HTR-8/SVneo (cell line): ENCODE data around the gene CD80.
"Not testable (repeated sequence)": the region's sequence is repeated elsewhere in the genome, so short reads cannot be mapped to it uniquely, and the experiment has no call there.

Experiments used
- DNase-seq: peaks from one replicate; pipeline ENCODE4 v3.0.0; 2011; ENCODE audit warnings: low spot score, mixed read lengths; ENCODE audit not compliant: insufficient read length
- FAIRE-seq: peaks from 2 replicates; lab custom pipeline; 2011; peaks lifted over from hg19 to GRCh38; lab: Jason Lieb, UNC

CD80 gene

GRCh38 chr3:119559441-119559963, at the start of gene CD80:
Gene CD80, minus strand, starts transcription at chr3:119559614. Its CDS starts 1,886 bp downstream, at chr3:119557728.
- DNase-seq: peak; percentile 33
- FAIRE-seq: peak; percentile 49

GRCh38 chr3:119608405-119609000, 49.1 kb upstream of the CD80 start:
- DNase-seq (no peak), FAIRE-seq (no peak)

- FAIRE-seq (no peak), DNase-seq (no peak)
These were observed 45.5 kb upstream of the CD80 start for GRCh38 chr3:119604878-119605277.

GRCh38 chr3:119602676-119603075, 43.3 kb upstream of the CD80 start:
- DNase-seq: no peak
- FAIRE-seq: no peak

- DNase-seq (no peak), FAIRE-seq (no peak)
These were observed 41.7 kb upstream of the CD80 start for GRCh38 chr3:119601154-119601553.

- DNase-seq: peak; percentile 42
- FAIRE-seq: peak; percentile 16
These were observed 41.3 kb upstream of the CD80 start for GRCh38 chr3:119600732-119601131.

- FAIRE-seq (no peak), DNase-seq (no peak)
These were observed 40.3 kb upstream of the CD80 start for GRCh38 chr3:119599558-119600174.

GRCh38 chr3:119598410-119599098, 39.1 kb upstream of the CD80 start:
- FAIRE-seq (no peak), DNase-seq (no peak)

- no peak for FAIRE-seq
- DNase-seq: no peak
These were observed 38.3 kb upstream of the CD80 start, which contains the start of gene PLA1A for GRCh38 chr3:119597548-119598288. Gene PLA1A, plus strand, starts transcription at chr3:119597885. Its CDS starts 29 bp downstream, at chr3:119597914.

GRCh38 chr3:119596398-119596797, 37.0 kb upstream of the CD80 start:
- no peak for DNase-seq
- no peak for FAIRE-seq

GRCh38 chr3:119595639-119596334, 36.4 kb upstream of the CD80 start:
- FAIRE-seq (no peak), DNase-seq (no peak)

GRCh38 chr3:119594929-119595328, 35.5 kb upstream of the CD80 start:
- not testable (repeated sequence) for DNase-seq, FAIRE-seq

GRCh38 chr3:119594066-119594465, 34.7 kb upstream of the CD80 start:
- no peak for DNase-seq
- no peak for FAIRE-seq

GRCh38 chr3:119592861-119593260, 33.4 kb upstream of the CD80 start:
- no peak for FAIRE-seq
- no peak for DNase-seq

- no peak for FAIRE-seq
- no peak for DNase-seq
These were observed 31.3 kb upstream of the CD80 start for GRCh38 chr3:119590706-119591105.

GRCh38 chr3:119589102-119589773, 29.8 kb upstream of the CD80 start:
- DNase-seq (no peak), FAIRE-seq (peak; percentile 51)

GRCh38 chr3:119588112-119588511, 28.7 kb upstream of the CD80 start:
- FAIRE-seq (no peak), DNase-seq (no peak)

- FAIRE-seq: no peak
- DNase-seq: no peak
These were observed 27.3 kb upstream of the CD80 start for GRCh38 chr3:119586733-119587172.

- FAIRE-seq: no peak
- DNase-seq: no peak
These were observed 26.6 kb upstream of the CD80 start for GRCh38 chr3:119585856-119586570.
